HEK293 (cell line): Measurements from ENCODE around the gene DSCAML1.

ENCODE experiments used
- CTCF ChIA-PET: fragments of 350-600 bp; formaldehyde crosslinking; extraction: SDS; loops from one replicate; lab custom pipeline; 2021; ENCODE audit warnings: antibody characterized with exemption; lab: Yijun Ruan, JAX
- POLR2A ChIA-PET: fragments of 300-600 bp; formaldehyde crosslinking; extraction: SDS; loops from one replicate; lab custom pipeline; 2020; ENCODE audit warnings: antibody characterized with exemption, inconsistent platforms; lab: Yijun Ruan, JAX
- H3K27ac ChIP-seq: fragments of 200-500 bp; sonication (Bioruptor generic); 2 replicates; pipeline ENCODE4 v1.5.1; 2014; ENCODE audit warnings: low read depth, low read length, control low read depth, inconsistent platforms; ENCODE audit errors: extremely low read depth
- H3K36me3 ChIP-seq, 2 experiments: fragments of 200-500 bp in 1 of 2; sonication (Bioruptor generic) in 1 of 2; 1 replicate in 1 of 2; 2 replicates in 1 of 2; pipeline ENCODE4 v1.5.1; 2014 to 2017; ENCODE audit warnings: inconsistent platforms in 2 of 2, low read length in 2 of 2; ENCODE audit not compliant: control insufficient read depth in 2 of 2, insufficient read depth in 1 of 2
- H3K4me1 ChIP-seq: fragments of 200-500 bp; sonication (Bioruptor generic); 2 replicates; pipeline ENCODE4 v1.5.1; 2014; ENCODE audit warnings: mild to moderate bottlenecking, low read length, inconsistent platforms; ENCODE audit not compliant: control insufficient read depth, insufficient read depth
- H3K4me3 ChIP-seq: 2 replicates; pipeline ENCODE4 v1.5.1; 2011; ENCODE audit warnings: low read depth, mild to moderate bottlenecking, control low read depth, low read length, moderate library complexity
- H3K9me3 ChIP-seq: fragments of 200-500 bp; sonication (Bioruptor generic); 2 replicates; pipeline ENCODE4 v1.5.1; 2014; ENCODE audit warnings: low read depth, low read length, inconsistent platforms; ENCODE audit not compliant: control insufficient read depth, insufficient read depth
- EGR2 ChIP-seq: fragments of 450-650 bp; formaldehyde crosslinking; IDR thresholded peaks from 2 replicates; pipeline ENCODE4 v1.5.1; 2016; ENCODE audit warnings: low read depth, missing biosample characterization, missing genetic modification characterization
- GLIS2 ChIP-seq: fragments of 450-650 bp; formaldehyde crosslinking; IDR thresholded peaks from 2 replicates; pipeline ENCODE4 v1.5.1; 2016; ENCODE audit warnings: missing biosample characterization, missing genetic modification characterization
- HOXA7 ChIP-seq: sonication (generic); formaldehyde crosslinking; IDR thresholded peaks from 2 replicates; pipeline ENCODE4 v1.8.1; 2022; ENCODE audit warnings: missing genetic modification reagents, borderline replicate concordance
- SALL2 ChIP-seq: fragments of 450-650 bp; formaldehyde crosslinking; IDR thresholded peaks from 2 replicates; pipeline ENCODE4 v1.5.0; 2017; ENCODE audit warnings: missing biosample characterization, mild to moderate bottlenecking, missing genetic modification characterization, borderline replicate concordance
- TRIM28 ChIP-seq: IDR thresholded peaks from 2 replicates; pipeline ENCODE4 v1.6.1; 2011; ENCODE audit warnings: low read length, control low read depth, borderline replicate concordance
- ZBTB21 ChIP-seq: fragments of 450-650 bp; formaldehyde crosslinking; IDR thresholded peaks from 2 replicates; pipeline ENCODE4 v1.5.1; 2017; ENCODE audit warnings: missing biosample characterization, missing genetic modification characterization
- ZEB2 ChIP-seq: fragments of 450-650 bp; formaldehyde crosslinking; IDR thresholded peaks from 2 replicates; pipeline ENCODE4 v1.5.1; 2016; ENCODE audit warnings: missing biosample characterization, missing genetic modification characterization
- ZFP69B ChIP-seq: fragments of 450-650 bp; formaldehyde crosslinking; IDR thresholded peaks from 2 replicates; pipeline ENCODE4 v1.5.1; 2016; ENCODE audit warnings: missing biosample characterization, missing genetic modification characterization
- ZNF223 ChIP-seq: fragments of 450-650 bp; formaldehyde crosslinking; IDR thresholded peaks from 2 replicates; pipeline ENCODE4 v1.5.1; 2016; ENCODE audit warnings: missing biosample characterization, missing genetic modification characterization
- ZNF514 ChIP-seq: fragments of 450-650 bp; formaldehyde crosslinking; IDR thresholded peaks from 2 replicates; pipeline ENCODE4 v1.5.1; 2016; ENCODE audit warnings: missing biosample characterization, missing genetic modification characterization
- ZNF558 ChIP-seq: fragments of 450-650 bp; formaldehyde crosslinking; IDR thresholded peaks from 2 replicates; pipeline ENCODE4 v1.5.1; 2016; ENCODE audit warnings: missing biosample characterization, missing genetic modification characterization
- ZNF664 ChIP-seq: fragments of 450-650 bp; formaldehyde crosslinking; IDR thresholded peaks from 2 replicates; pipeline ENCODE4 v1.5.1; 2016; ENCODE audit warnings: missing biosample characterization, missing genetic modification characterization
- ZNF701 ChIP-seq: fragments of 450-650 bp; formaldehyde crosslinking; IDR thresholded peaks from 2 replicates; pipeline ENCODE4 v1.5.1; 2016; ENCODE audit warnings: missing biosample characterization, missing genetic modification characterization
- TF ChIP-seq, protein P1 (sequence below): fragments of 450-650 bp; formaldehyde crosslinking; IDR thresholded peaks from 2 replicates; pipeline ENCODE4 v1.5.1; 2016; ENCODE audit warnings: missing biosample characterization, missing genetic modification characterization
- TF ChIP-seq, protein P2 (sequence below): fragments of 450-650 bp; formaldehyde crosslinking; IDR thresholded peaks from 2 replicates; pipeline ENCODE4 v1.5.1; 2016; ENCODE audit warnings: missing biosample characterization, missing genetic modification characterization
- TF ChIP-seq, protein P3 (sequence below): sonication (generic); formaldehyde crosslinking; IDR thresholded peaks from 2 replicates; pipeline ENCODE4 v1.8.1; 2022; ENCODE audit warnings: mild to moderate bottlenecking, moderate library complexity, missing genetic modification reagents
- TF ChIP-seq, protein P4 (sequence below): fragments of 450-650 bp; IDR thresholded peaks from 2 replicates; pipeline ENCODE4 v1.5.1; 2018; ENCODE audit warnings: missing biosample characterization, mild to moderate bottlenecking, missing genetic modification characterization

Gene DSCAML1

DNA sequence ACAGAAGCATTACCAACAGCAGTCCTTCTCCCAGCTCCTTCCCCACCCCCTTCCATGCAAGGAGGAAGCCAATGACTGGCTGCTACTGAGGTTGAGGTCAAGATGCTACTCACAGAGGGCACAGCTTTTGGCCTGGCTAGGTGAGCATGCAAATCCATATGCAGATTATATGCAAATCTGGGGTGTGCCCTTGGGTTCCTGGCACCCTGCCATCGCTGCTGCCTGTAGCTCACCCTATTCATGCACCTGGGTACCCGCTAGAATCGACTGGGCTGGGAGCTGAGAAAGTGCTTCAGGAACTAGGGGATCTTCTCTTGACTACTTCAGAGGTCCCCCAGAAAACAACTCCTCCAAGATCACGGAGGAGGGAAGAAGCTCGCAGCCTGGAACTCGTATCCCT lies 4.0 kb downstream of the DSCAML1 start:
- TF ChIP-seq HOXA7 (CRISPR knock-in tag) (no peak), ZBTB21 (tag by site-specific recombination) (no peak), ZNF223 (tag by site-specific recombination) (no peak), GLIS2 (tag by site-specific recombination) (no peak), SALL2 (tag by site-specific recombination) (no peak), ZNF514 (no peak), ZNF664 (tag by site-specific recombination) (no peak), TRIM28 (no peak), ZNF558 (tag by site-specific recombination) (no peak), ZEB2 (tag by site-specific recombination) (no peak)
- TF ChIP-seq, protein P1, sequence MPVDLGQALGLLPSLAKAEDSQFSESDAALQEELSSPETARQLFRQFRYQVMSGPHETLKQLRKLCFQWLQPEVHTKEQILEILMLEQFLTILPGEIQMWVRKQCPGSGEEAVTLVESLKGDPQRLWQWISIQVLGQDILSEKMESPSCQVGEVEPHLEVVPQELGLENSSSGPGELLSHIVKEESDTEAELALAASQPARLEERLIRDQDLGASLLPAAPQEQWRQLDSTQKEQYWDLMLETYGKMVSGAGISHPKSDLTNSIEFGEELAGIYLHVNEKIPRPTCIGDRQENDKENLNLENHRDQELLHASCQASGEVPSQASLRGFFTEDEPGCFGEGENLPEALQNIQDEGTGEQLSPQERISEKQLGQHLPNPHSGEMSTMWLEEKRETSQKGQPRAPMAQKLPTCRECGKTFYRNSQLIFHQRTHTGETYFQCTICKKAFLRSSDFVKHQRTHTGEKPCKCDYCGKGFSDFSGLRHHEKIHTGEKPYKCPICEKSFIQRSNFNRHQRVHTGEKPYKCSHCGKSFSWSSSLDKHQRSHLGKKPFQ (tag by site-specific recombination), result no peak
- no peaks in the 10 kb centered on the region for H3K9me3 ChIP-seq
- no peak overlapping the region for H3K4me3 ChIP-seq
- no peaks in the 10 kb centered on the region for H3K36me3 ChIP-seq
- H3K4me1 ChIP-seq, result no peaks in the 10 kb centered on the region
- POLR2A ChIA-PET, result no interaction called here
- H3K27ac ChIP-seq, result no peak overlapping the region
- CTCF ChIA-PET, result interaction anchor here (0.6 to 2.1 kb wide), 4 partner anchors 14 to 568 kb away, joined by 3 to 9 read pairs (median 3); no protein-coding TSS in a partner anchor

DNA sequence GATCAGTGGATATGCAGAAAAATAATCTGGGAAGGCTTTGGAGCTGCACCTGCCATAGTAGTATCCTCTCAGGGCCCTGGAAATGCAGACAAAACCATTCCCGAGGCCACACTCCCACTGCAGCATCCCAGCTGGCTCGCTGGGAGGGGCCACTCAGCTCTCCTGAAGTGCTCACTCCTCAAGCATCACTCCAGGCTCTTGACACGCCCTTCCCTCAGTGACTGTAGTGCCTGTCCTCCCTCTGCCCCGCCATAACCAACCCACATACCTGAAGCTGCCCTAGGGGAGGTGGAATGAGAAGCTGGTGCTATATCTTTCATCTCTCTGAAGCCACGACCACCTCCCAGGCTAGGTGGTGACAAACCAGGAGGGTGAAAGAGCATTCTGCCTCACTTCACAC lies 4.8 kb downstream of the DSCAML1 start:
- ChIA-PET CTCF (interaction anchor here (0.6 to 2.1 kb wide), 4 partner anchors 15 to 567 kb away, joined by 3 to 9 read pairs (median 4); no protein-coding TSS in a partner anchor), POLR2A (no interaction called here)
- Histone ChIP-seq H3K9me3 (no peaks in the 10 kb centered on the region), H3K4me1 (no peaks in the 10 kb centered on the region), H3K4me3 (no peak overlapping the region), H3K36me3 (no peaks in the 10 kb centered on the region), H3K27ac (no peak overlapping the region)
- TF ChIP-seq EGR2 (tag by site-specific recombination) (peak; percentile 27; the same call in 1 of the 2 replicates), ZFP69B (no peak), ZNF701 (tag by site-specific recombination) (no peak)
- TF ChIP-seq, protein P2, sequence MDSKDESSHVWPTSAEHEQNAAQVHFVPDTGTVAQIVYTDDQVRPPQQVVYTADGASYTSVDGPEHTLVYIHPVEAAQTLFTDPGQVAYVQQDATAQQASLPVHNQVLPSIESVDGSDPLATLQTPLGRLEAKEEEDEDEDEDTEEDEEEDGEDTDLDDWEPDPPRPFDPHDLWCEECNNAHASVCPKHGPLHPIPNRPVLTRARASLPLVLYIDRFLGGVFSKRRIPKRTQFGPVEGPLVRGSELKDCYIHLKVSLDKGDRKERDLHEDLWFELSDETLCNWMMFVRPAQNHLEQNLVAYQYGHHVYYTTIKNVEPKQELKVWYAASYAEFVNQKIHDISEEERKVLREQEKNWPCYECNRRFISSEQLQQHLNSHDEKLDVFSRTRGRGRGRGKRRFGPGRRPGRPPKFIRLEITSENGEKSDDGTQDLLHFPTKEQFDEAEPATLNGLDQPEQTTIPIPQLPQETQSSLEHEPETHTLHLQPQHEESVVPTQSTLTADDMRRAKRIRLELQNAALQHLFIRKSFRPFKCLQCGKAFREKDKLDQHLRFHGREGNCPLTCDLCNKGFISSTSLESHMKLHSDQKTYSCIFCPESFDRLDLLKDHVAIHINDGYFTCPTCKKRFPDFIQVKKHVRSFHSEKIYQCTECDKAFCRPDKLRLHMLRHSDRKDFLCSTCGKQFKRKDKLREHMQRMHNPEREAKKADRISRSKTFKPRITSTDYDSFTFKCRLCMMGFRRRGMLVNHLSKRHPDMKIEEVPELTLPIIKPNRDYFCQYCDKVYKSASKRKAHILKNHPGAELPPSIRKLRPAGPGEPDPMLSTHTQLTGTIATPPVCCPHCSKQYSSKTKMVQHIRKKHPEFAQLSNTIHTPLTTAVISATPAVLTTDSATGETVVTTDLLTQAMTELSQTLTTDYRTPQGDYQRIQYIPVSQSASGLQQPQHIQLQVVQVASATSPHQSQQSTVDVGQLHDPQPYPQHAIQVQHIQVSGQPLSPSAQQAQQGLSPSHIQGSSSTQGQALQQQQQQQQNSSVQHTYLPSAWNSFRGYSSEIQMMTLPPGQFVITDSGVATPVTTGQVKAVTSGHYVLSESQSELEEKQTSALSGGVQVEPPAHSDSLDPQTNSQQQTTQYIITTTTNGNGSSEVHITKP (tag by site-specific recombination), result no peak

DNA sequence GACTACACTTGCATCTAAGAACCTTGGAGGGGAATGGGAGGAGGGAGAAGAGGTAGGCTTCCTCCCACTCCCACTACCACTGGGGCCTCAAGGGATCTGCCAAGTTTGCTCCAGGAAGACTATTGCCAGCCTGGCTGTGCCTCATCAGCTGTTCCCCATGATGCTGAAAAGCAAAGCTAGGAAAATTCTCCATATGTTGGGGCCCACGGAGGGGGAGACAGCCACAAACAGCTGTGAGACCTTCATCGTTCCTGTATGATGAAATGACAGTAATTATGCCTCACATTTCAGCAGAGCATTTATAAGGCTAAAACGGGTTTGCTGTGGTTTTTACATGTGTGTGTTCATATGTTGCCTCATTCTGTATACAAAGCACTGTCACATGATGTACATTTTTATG lies 6.7 kb downstream of the DSCAML1 start:
- TF ChIP-seq, protein P3, sequence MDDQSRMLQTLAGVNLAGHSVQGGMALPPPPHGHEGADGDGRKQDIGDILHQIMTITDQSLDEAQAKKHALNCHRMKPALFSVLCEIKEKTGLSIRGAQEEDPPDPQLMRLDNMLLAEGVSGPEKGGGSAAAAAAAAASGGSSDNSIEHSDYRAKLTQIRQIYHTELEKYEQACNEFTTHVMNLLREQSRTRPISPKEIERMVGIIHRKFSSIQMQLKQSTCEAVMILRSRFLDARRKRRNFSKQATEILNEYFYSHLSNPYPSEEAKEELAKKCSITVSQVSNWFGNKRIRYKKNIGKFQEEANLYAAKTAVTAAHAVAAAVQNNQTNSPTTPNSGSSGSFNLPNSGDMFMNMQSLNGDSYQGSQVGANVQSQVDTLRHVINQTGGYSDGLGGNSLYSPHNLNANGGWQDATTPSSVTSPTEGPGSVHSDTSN (CRISPR knock-in tag), result no peak
- TF ChIP-seq, protein P4, sequence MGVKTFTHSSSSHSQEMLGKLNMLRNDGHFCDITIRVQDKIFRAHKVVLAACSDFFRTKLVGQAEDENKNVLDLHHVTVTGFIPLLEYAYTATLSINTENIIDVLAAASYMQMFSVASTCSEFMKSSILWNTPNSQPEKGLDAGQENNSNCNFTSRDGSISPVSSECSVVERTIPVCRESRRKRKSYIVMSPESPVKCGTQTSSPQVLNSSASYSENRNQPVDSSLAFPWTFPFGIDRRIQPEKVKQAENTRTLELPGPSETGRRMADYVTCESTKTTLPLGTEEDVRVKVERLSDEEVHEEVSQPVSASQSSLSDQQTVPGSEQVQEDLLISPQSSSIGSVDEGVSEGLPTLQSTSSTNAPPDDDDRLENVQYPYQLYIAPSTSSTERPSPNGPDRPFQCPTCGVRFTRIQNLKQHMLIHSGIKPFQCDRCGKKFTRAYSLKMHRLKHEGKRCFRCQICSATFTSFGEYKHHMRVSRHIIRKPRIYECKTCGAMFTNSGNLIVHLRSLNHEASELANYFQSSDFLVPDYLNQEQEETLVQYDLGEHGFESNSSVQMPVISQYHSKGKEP (tag by site-specific recombination), result no peak
- no peak for TF ChIP-seq ZNF223 (tag by site-specific recombination)
- POLR2A ChIA-PET, result no interaction called here
- Histone ChIP-seq H3K27ac (no peak overlapping the region), H3K36me3 (no peaks in the 10 kb centered on the region), H3K4me3 (no peak overlapping the region), H3K4me1 (no peaks in the 10 kb centered on the region), H3K9me3 (no peaks in the 10 kb centered on the region)
- CTCF ChIA-PET, result interaction anchor here (0.8 to 1.5 kb wide), 3 partner anchors 15 to 364 kb away, joined by 3 to 4 read pairs (median 3); no protein-coding TSS in a partner anchor
